CD4-positive, alpha-beta T cell treated with Interleukin-21 for 1 hour (primary cell): ENCODE results near the gene EZR.

ENCODE experiments used
- DNase-seq: peaks from one replicate; pipeline ENCODE4 v3.0.0-alpha.2; 2020

The EZR gene

GRCh38 chr6:158819213-158819976, at the start of gene EZR:
EZR (minus strand) TSS chr6:158819368; CDS start chr6:158818093, 1,275 bp downstream.
- peak; percentile 93 for DNase-seq

GRCh38 chr6:158868122-158868480, 48.9 kb upstream of the EZR start:
- peak; percentile 50 for DNase-seq

GRCh38 chr6:158867381-158868121, 48.4 kb upstream of the EZR start:
- no peak for DNase-seq

- DNase-seq = no peak
Observed at GRCh38 chr6:158865769-158866168, 46.6 kb upstream of the EZR start.

- DNase-seq = no peak
Observed at GRCh38 chr6:158863646-158864045, 44.5 kb upstream of the EZR start.

- no peak for DNase-seq
Observed at GRCh38 chr6:158861686-158862381, 42.7 kb upstream of the EZR start.

- no peak for DNase-seq
Observed at GRCh38 chr6:158860279-158860865, 41.2 kb upstream of the EZR start.

GRCh38 chr6:158856261-158856660, 37.1 kb upstream of the EZR start:
- no peak for DNase-seq

GRCh38 chr6:158854214-158855101, 35.3 kb upstream of the EZR start:
- DNase-seq = peak; percentile 76

GRCh38 chr6:158853880-158854213, 34.7 kb upstream of the EZR start:
- peak; percentile 25 for DNase-seq

GRCh38 chr6:158853072-158853879, 34.1 kb upstream of the EZR start:
- peak; percentile 94 for DNase-seq

- DNase-seq = no peak
Observed at GRCh38 chr6:158852312-158853071, 33.3 kb upstream of the EZR start.

- DNase-seq = no peak
Observed at GRCh38 chr6:158850807-158851115, 31.6 kb upstream of the EZR start.

GRCh38 chr6:158849899-158850806, 31.0 kb upstream of the EZR start:
- DNase-seq = peak; percentile 93

GRCh38 chr6:158848490-158848895, 29.3 kb upstream of the EZR start:
- peak; percentile 35 for DNase-seq

GRCh38 chr6:158847786-158848185, 28.6 kb upstream of the EZR start:
- no peak for DNase-seq

GRCh38 chr6:158847012-158847529, 27.9 kb upstream of the EZR start:
- no peak for DNase-seq

GRCh38 chr6:158843751-158844683, 24.8 kb upstream of the EZR start:
- DNase-seq = no peak
